A204.1 (cell line): ENCODE measurements around the gene BACH1.

Experiments used
- FAIRE-seq: peaks from 2 replicates; lab custom pipeline; 2012; peaks lifted over from hg19 to GRCh38; lab: Jason Lieb, UNC

Gene BACH1

DNA sequence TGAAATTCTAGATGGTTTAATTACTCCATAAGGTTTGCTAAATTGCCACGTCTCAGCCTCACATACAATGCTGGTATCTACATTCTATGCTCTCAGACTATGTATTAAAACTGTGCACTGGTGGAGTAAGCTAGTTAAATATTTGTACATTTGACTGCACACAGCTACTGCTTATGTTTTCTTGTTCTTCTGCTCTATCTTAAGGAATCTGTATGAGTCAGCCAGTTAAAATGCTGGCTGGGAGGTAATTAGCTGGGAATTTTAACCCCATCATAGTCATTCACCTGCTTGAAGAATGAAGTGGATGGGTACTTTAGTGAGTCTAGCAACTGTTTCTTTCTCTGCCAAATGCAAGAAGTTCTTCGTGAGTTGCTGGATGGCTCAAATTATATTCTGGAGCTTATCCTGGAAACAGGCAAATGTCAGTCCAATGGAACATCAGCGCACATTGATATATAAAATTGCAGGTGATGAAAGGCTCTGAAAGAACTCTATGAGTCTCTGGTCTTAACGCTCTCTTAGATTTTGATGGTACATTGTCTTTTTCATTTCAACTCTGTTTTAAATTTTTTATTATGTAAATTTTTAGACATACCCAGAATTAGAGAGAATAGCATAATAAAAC lies 83.4 kb downstream of the BACH1 start:
- no peak for FAIRE-seq

DNA sequence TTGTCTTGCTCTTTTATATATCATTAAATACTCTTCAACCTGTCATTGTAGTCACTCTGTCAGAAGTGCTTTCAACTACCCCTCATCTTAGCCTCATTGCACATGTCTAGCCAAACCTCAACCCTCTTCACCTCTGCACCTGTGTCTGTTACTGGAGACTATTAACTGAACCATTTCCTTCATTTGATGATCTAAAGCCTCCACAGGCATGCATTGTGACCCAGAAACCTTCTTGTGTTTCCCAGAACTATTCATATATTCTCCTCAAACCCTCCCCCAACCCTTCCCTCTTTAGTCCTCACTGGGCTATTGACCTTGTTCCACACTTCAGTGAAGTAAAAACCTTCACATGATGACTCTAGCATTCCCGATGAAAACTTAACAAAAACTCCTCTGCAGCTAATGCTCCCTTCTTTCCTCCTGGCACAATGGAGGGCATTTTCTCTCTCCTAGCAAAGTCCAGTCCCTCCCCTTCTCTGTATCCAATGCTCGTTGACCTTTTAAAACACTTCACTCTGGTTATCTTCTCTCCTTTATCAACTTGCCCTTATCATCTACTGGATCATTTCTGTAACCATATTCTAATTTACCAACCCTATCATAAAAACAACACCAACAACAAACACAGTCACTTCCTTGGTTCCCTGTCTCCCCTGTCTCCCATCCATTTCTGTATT lies 86.1 kb downstream of the BACH1 start:
- FAIRE-seq = no peak

DNA sequence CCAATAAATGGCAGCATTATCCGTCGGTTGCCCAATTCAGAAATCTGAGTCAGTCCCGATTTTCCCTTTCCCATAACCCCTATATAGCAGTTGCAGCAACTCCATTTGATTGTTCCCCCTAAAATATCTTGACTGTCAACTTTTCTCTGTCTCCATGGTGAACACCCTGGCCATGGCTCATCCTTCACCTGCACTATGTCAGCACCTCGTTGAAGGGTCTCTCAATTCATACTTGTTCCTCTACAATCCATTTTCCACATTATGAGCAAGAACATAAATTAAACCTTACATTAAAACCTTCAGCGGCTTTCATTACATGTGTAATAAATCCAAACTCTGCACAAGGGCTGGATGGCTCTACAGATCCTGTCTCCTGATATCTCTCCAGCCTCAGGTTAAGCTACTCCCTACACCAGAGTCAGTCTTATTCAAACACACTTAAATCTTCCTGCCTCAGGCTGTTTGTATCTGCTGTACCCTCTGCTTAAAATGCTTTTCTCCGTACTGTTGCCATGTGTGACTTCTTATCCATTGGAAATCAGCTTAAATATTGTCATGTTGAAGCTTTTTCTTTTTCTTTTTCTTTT lies 87.3 kb downstream of the BACH1 start:
- no peak for FAIRE-seq

GRCh38 chr21:29386803-29387202 lies 88.1 kb downstream of the BACH1 start:
- FAIRE-seq = no peak

DNA sequence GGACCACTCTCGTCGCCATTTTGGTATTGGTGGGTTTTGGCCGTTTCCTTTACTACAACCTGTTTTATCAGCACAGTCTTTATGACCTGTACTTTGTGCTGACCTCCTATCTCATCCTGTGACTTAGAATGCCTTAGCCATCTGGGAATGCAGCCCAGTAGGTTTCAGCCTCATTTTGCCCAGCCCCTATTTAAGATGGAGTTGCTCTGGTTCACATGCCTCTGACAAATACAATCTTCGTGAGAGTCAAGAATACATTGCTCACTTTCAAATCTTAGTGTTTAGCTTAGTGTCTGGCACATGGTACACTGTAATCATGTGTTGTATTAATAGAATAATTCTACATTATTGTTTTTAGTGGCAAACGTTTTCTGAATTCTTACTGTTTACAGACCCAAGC lies 88.9 kb downstream of the BACH1 start:
- no peak for FAIRE-seq

DNA sequence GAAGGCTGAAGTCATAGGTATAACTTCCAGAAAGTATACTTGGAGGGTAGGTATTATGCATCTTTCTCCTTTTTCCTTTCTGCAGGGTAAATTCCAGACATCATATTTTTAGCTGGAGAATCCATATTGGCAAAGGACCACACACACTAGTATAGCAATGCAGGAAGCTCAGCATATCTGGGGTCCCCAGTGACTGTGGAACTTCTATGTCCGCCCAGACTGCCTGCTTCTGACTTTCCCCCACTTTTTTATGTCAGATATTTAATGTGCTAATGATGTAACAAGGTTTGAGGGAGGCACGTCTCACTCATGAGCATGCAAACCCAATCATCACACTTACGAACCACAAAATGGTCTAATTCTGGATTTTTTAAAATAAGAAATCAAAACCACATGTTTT lies 90.4 kb downstream of the BACH1 start:
- FAIRE-seq = no peak

- FAIRE-seq = no peak
Measured at GRCh38 chr21:29390778-29391177, 92.1 kb downstream of the BACH1 start.

DNA sequence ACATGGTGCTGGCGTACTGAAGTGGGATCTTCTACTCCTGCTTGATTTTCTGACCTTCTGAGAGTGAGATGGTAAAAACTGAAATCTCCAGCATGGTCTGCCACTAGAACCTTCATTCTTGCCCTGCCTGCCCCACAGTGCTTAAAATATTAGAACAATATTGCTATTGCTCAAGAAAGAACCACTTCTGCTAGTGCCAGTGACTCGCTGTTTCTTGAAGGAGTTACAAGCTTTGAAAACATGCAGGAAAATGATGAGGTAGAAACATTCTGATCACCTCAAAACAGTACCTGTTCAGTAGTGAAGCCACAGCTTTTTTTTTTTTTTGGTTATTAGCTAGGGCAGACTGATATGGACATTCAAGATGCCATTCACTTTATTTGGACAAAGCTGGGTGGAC lies 95.3 kb downstream of the BACH1 start:
- no peak for FAIRE-seq
